HG03108 (cell line): ENCODE measurements around the gene SIGLEC7.

Experiments
- ATAC-seq: cut with Tn5 transposase; IDR thresholded peaks from one replicate; pipeline ENCODE4 v1.9.1; 2021; ENCODE audit warnings: moderate library complexity; ENCODE audit not compliant: unreplicated experiment

Gene SIGLEC7

DNA sequence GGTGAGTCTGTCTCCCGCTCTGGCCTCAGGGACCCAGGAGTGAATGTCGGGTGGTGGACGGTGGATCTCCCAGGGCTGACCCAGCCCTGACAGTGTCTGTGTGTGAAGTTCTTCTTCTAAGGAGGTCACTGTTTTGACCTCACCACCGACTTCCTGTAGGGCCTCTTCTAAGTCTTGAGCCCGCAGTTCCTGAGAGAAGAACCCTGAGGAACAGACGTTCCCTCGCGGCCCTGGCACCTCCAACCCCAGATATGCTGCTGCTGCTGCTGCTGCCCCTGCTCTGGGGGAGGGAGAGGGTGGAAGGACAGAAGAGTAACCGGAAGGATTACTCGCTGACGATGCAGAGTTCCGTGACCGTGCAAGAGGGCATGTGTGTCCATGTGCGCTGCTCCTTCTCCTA lies at the start of gene SIGLEC7:
Gene SIGLEC7 (plus strand): TSS at position 183 of the 400 bp plus-strand sequence. CDS start 69 bp downstream, at position 252.
- ATAC-seq, result no peak

- ATAC-seq, result no peak
These were observed 49.0 kb upstream of the SIGLEC7 start for GRCh38 chr19:51093101-51093500.

DNA sequence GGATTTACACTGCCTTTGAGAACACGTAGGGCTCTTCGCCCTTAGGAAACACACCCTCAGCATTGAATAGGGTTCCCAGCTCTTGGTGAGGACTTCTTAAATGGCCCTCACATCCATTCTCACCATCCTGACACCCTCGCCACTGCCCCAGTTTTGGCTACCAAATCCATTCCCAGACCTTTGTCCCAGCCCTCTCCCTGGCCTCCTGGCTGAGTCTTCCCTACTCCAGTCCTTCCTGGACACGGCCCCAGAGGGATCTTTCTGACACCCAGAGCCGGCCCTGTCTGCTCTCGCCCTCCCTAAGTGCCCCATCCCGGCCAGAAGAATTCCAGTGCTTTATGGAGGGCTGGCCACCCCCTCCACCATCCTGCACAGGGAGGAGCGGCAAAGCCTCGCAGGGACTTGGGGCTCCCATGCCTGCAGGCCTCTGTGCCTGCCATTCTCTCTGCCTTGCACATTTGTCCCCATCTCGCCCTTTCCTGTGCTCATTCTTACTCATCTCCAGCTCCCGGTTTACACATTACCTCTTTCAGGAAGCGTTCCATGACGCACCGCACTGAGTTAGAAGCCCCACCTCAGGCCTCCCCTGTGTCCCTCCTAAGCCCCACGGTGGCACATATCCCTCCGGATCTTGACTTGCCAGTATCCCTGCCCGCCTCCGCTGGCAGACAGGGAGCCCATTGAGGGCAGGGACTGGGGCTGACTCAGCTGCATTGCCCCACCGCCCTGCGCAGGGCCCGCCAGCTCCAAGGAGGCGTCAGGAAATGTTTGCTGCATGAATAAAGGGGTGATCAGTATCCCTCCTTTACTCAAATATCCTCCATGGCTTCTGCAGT lies 48.4 kb upstream of the SIGLEC7 start:
- no peak for ATAC-seq

DNA sequence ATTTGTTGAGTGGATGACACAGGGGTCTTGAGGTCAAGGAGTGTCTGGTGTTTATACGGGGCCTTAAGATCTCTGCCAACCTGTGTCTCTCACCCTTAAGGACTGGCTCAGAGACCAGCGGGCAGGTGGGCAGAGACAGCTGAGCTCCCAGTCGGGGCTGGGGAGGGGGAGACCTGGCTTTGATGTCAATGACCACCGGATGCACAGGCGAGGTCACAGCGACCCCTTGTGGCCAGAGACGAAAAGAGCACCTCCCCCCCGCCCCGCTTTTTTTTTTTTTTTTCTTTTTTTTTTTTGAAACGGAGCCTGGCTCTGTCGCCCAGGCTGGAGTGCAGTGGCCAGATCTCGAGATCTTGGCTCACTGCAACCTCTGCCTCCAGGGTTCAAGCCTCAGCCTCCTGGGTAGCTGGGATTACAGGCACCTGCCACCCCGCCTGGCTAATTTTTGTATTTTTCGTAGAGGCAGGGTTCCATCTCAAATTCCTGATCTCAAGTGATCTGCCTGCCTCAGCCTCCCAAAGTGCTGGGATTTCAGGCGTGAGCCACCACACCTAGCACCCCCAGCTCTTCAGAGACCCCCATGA lies 47.3 kb upstream of the SIGLEC7 start:
- no peak for ATAC-seq

GRCh38 chr19:51096473-51097165 lies 45.5 kb upstream of the SIGLEC7 start:
- no peak for ATAC-seq

- no peak for ATAC-seq
These were observed 44.8 kb upstream of the SIGLEC7 start for GRCh38 chr19:51097166-51097738.

- ATAC-seq, result no peak
These were observed 44.3 kb upstream of the SIGLEC7 start for GRCh38 chr19:51097796-51098195.

- no peak for ATAC-seq
These were observed 43.6 kb upstream of the SIGLEC7 start for GRCh38 chr19:51098365-51099046.

DNA sequence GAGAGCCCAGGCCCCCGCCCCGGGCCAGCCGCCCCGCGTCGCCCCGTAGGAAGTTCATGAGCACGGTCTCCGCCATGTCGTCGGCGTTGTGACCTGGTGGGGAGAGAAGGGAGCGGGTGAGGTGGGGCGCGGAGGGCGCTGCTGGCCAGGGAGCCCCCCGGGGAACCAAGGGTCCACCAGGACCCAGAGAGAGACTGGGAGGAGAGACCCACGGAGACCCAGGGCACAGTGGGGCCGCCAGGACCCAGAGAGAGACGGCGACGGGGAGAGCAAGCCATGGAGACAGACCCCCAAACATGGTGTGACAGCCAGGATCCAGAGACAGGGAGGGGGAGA lies 43.1 kb upstream of the SIGLEC7 start:
- no peak for ATAC-seq

DNA sequence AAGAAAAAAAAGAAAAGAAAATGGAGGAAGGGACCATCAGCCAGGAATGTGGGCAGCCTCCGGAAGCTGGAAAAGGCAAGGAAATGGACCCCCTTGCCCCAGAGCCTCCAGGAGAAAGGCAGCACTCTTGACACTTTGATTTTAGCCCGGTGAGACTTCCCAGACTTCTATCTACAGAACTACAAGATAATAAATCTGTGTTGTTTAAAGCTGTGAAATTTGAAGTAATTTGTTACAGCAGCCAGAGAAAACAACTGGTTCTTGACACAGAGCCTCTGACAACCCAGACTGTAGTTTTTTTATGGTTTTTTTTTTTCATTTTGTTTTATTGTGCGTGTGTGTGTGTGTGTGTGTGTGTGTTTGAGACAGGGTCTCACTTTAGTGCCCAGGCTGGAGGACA lies 41.5 kb upstream of the SIGLEC7 start:
- no peak for ATAC-seq

DNA sequence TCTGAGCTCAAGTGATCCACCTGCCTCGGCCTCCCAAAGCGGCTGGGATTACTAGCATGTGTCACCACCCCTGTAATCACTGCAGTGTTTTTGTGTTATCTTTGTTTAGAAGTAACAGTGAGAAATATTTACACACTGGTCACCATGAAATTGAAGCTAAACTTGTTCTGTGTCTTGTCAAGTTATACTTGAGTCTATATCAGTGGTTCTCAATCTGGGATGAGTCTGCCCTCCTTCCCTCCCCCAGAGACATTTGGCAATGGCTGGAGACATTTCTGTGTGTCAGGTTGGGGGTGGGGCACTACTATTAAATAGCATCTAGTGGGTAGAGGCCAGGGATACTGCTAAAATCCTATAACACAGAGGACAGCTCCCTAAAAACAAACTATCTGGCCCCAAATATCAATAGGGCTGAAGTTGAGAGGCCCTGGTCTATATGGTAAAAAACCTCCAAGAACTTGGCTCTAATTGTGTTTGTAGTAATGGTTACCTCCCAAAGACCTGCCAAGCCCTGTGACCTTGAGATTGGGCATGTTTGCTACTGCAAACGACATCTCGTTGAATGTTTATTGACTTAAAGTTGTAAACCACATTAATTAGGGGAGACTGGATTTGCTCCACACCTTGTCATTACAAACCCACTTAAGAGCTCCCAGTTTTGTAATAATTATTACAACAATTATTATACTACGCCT lies 40.8 kb upstream of the SIGLEC7 start:
- no peak for ATAC-seq

DNA sequence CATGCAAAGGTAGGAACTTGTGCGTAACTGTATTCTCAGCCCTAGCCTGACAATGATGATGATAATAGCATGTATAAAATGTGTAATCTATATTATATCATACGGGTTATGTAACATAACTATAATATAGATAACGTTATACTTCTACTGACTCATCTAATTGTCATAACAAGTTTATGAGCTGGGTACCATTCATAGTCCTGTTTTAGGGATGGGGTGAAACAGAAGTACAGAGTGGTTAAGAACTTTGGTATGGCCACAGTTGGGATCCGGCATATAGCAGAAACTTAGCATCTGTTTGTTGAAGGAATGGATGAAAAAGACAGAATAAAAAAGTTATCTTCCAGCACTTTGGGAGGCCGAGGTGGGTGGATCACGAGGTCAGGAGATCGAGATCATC lies 39.1 kb upstream of the SIGLEC7 start:
- no peak for ATAC-seq

- ATAC-seq, result no peak
These were observed 38.2 kb upstream of the SIGLEC7 start for GRCh38 chr19:51103926-51104341.

DNA sequence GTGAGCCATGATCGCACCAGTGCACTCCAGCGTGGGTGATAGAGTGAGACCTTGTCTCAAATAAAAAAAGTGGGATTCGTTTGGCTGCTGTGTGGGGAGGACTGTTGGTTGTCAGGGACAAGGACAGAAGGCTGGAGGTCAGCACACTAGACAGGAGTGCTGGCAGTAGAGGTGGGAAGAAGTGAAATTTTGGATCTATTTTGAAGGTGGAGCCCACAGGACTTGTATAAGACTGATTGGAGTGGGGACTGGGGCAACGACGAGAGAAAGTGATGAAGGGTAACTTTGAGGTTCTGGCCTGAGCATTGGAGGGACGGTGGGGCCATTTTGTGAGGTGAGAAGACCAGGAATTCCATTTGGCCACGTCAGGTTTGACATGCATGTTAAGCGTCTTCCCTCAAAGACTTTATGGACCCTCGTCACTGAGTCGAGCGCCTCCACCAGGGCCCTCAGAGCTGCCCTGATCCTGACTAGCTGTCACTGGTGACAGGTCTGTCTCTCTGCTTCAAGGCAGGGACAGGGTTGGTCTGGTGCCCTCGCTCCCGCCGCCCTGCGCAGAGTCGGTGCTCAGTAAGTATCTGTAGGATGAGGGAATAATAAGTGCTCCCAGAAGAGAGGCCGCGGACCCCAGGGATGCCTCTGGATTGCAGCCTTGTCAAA lies 34.6 kb upstream of the SIGLEC7 start:
- no peak for ATAC-seq

- ATAC-seq, result peak; percentile 93
These were observed 33.9 kb upstream of the SIGLEC7 start, which contains the start of gene CTU1 for GRCh38 chr19:51108066-51108804. Gene CTU1, minus strand, starts transcription at chr19:51108409. Its CDS starts 3,840 bp downstream, at chr19:51104569.

GRCh38 chr19:51108805-51109146 lies 33.3 kb upstream of the SIGLEC7 start:
- peak; percentile 7 for ATAC-seq

DNA sequence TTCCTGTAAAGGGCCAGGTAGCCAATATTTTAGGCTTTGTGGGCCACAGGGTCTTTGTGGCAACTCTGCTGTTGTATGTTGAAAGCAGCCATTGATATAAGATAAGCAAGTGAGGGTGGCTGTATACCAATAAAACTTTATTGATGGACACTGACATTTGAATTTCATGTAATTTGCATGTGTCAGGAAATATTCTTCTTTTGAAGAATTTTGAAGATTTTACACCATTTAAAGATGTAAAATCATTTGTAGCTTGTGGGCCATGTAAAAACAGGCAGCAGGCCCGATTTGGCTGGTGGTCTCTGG lies 31.5 kb upstream of the SIGLEC7 start:
- no peak for ATAC-seq

GRCh38 chr19:51111606-51112005 lies 30.5 kb upstream of the SIGLEC7 start:
- ATAC-seq, result no peak

GRCh38 chr19:51114087-51114729 lies 27.9 kb upstream of the SIGLEC7 start:
- no peak for ATAC-seq
